ENCODE data around the gene HS6ST3.
"Not testable (repeated sequence)": the region's sequence is repeated elsewhere in the genome, so short reads cannot be mapped to it uniquely, and the experiment has no call there.

HS6ST3 gene
- 0 to 0.16 (median 0.02) reads per million in 18 experiments for total RNA-seq

GRCh38 chr13:96089749-96090239, at the start of gene HS6ST3:
Gene HS6ST3 (plus strand): TSS chr13:96090107.
- DNase-seq: no peak

GRCh38 chr13:96041326-96042110, 48.4 kb upstream of the HS6ST3 start:
- DNase-seq: no peak

GRCh38 chr13:96044238-96044637, 45.7 kb upstream of the HS6ST3 start:
- no peak for DNase-seq

GRCh38 chr13:96046449-96047126, 43.3 kb upstream of the HS6ST3 start:
- DNase-seq: not testable (repeated sequence)

DNA sequence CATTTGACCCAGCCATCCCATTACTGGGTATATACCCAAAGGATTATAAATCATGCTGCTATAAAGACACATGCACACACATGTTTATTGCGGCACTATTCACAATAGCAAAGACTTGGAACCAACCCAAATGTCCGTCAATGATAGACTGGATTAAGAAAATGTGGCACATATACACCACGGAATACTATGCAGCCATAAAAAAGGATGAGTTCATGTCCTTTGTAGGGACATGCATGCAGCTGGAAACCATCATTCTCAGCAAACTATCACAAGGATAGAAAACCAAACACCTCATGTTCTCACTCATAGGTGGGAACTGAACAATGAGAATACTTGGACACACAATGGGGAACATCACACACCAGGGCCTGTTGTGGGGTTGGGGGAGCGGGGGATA, 39.0 kb upstream of the HS6ST3 start:
- not testable (repeated sequence) for DNase-seq

GRCh38 chr13:96051491-96051890, 38.4 kb upstream of the HS6ST3 start:
- not testable (repeated sequence) for DNase-seq

DNA sequence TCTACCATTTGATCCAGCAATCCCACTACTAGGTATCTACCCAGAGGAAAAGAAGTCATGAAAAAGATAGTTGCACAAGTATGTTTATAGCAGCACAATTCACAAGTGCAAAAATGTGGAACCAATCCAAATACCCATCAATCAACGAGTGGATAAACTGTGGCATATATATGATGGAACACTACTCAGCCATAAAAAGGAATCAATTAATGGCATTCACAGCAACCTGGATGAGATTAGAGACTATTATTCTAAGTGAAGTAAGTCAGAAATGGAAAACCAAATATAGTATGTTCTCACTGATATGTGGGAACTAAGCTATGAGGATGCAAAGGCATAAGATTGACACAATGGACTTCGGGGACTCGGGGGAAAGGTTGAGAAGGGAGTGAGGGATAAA, 38.0 kb upstream of the HS6ST3 start:
- DNase-seq: not testable (repeated sequence)

GRCh38 chr13:96052656-96053002, 37.3 kb upstream of the HS6ST3 start:
- DNase-seq: peak; percentile 42 to 48

DNA sequence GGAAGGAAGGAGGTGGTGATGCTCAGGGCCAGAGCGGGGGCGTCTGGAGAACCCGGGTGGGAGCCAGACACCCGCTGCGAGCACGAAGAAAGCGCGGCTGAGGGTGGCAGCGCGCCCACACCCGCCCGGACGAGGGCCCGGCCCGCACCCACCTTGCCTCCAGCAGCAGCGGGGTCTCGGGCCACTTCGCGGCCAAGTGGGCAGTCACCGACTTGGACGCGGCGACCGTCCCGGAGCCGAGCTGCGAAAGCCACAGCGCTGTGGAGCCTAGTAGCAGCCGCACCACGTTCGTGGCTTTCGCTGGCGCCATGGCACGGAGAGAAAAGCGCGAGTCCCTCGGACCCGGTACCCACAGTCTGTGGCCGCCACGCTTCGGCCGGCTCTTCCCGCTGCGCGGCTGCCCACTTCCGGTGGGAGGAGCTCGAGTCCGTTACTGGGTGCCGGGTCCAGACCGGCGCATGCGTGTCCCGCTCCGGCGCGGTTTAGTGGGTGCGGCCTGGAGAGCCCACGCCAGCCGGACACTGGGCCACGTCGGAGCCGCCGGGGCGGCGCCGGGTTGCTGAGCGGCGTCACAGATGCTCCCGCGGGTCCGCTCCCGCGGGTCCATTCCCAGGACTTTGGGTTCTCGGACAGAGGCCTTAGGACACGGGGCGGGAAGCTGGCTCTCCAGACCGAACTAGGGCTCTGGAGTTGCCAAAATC, 36.8 kb upstream of the HS6ST3 start, which contains the start of gene UGGT2:
UGGT2 (minus strand) TSS at position 399 of the 701 bp plus-strand sequence; CDS start at position 310, 89 bp downstream.
- DNase-seq: peak; percentile 94 to 97

GRCh38 chr13:96065849-96066248, 24.1 kb upstream of the HS6ST3 start:
- DNase-seq: no peak

- no peak for DNase-seq
Measured at GRCh38 chr13:96068729-96069128, 21.2 kb upstream of the HS6ST3 start.

- DNase-seq: no peak
Measured at GRCh38 chr13:96071504-96071903, 18.4 kb upstream of the HS6ST3 start.

- DNase-seq: no peak
Measured at GRCh38 chr13:96072392-96072791, 17.5 kb upstream of the HS6ST3 start.

GRCh38 chr13:96075953-96076543, 13.9 kb upstream of the HS6ST3 start:
- DNase-seq: peak in 1 of 2 donors; percentile 6

GRCh38 chr13:96080676-96081075, 9.2 kb upstream of the HS6ST3 start:
- DNase-seq: no peak

- DNase-seq: no peak
Measured at GRCh38 chr13:96081888-96082287, 8.0 kb upstream of the HS6ST3 start.

DNA sequence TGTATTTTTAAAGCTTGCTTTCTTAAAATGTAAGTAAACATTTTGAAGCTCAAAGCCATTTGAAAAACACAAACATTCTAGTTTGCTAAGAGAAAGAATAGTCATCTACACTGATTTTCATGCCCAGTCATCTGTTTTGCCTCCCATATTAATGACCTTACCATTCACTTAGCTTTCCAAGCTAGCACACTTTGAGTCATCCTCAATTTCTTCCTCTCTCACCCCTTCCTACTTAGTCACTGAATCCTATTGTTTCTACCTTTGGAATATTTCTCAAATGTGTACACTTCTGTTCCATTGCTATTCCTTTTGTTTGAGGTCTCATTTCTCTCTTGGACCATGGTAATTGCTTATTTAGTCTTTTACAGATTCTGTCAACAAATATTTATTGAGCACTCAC, 7.3 kb upstream of the HS6ST3 start:
- DNase-seq: no peak

GRCh38 chr13:96086736-96087135, 3.2 kb upstream of the HS6ST3 start:
- no peak for DNase-seq

- no peak for DNase-seq
Measured at GRCh38 chr13:96089139-96089538, 768 bp upstream of the HS6ST3 start.

- DNase-seq: no peak
Measured at GRCh38 chr13:96090240-96091101, 564 bp downstream of the HS6ST3 start.

Data from inflammatory macrophage (primary cell).